Trophoblast cell (in vitro differentiated cells and primary cell): ENCODE results near the gene FAH.
A peak's percentile ranks its signal among the peaks of the same experiment; 100 is the strongest.

Experiments
- DNase-seq, 2 donors: peaks; one replicate each; pipeline ENCODE4 v3.0.0-alpha.2; 2016
- H2AFZ ChIP-seq: 2 replicates; pipeline ENCODE4 v1.6.1; 2013; ENCODE audit warnings: low read length, moderate library complexity, mild to moderate bottlenecking; ENCODE audit not compliant: insufficient read depth, poor library complexity
- H2AK5ac ChIP-seq: 2 replicates; pipeline ENCODE4 v1.6.1; 2013; ENCODE audit warnings: mild to moderate bottlenecking, low read length
- H2BK120ac ChIP-seq: 2 replicates; pipeline ENCODE4 v1.6.1; 2013; ENCODE audit warnings: low read length, mild to moderate bottlenecking, moderate library complexity; ENCODE audit not compliant: insufficient read depth, poor library complexity
- H2BK12ac ChIP-seq: 2 replicates; pipeline ENCODE4 v1.6.1; 2013; ENCODE audit warnings: mild to moderate bottlenecking, low read length, moderate library complexity
- H2BK5ac ChIP-seq: 2 replicates; pipeline ENCODE4 v1.6.1; 2013; ENCODE audit warnings: low read length, low read depth, moderate library complexity, mild to moderate bottlenecking; ENCODE audit not compliant: poor library complexity
- H3K14ac ChIP-seq: 2 replicates; pipeline ENCODE4 v1.6.1; 2013; ENCODE audit warnings: mild to moderate bottlenecking, low read length
- H3K18ac ChIP-seq: 2 replicates; pipeline ENCODE4 v1.6.1; 2013; ENCODE audit warnings: mild to moderate bottlenecking, low read length
- H3K23ac ChIP-seq: 2 replicates; pipeline ENCODE4 v1.6.1; 2013; ENCODE audit warnings: low read length
- H3K27ac ChIP-seq: 2 replicates; pipeline ENCODE4 v1.5.1; 2013; ENCODE audit warnings: low read depth, mild to moderate bottlenecking, inconsistent platforms, low read length, moderate library complexity
- H3K27me3 ChIP-seq: 2 replicates; pipeline ENCODE4 v1.6.1; 2013; ENCODE audit warnings: inconsistent platforms, mild to moderate bottlenecking, low read length, moderate library complexity; ENCODE audit not compliant: insufficient read depth
- H3K36me3 ChIP-seq, 2 experiments: 1 replicate in 1 of 2; 2 replicates in 1 of 2; pipeline ENCODE4 v1.6.1; 2013; ENCODE audit warnings: low read length in 2 of 2, mild to moderate bottlenecking in 2 of 2, moderate library complexity in 1 of 2; ENCODE audit not compliant: insufficient read depth in 2 of 2, control insufficient read depth in 1 of 2
- H3K4ac ChIP-seq: 2 replicates; pipeline ENCODE4 v1.6.1; 2013; ENCODE audit warnings: low read depth, mild to moderate bottlenecking, low read length, moderate library complexity
- H3K4me1 ChIP-seq, 2 experiments: 1 replicate in 1 of 2; 2 replicates in 1 of 2; pipeline ENCODE4 v1.6.1; 2013; ENCODE audit warnings: low read length in 2 of 2, mild to moderate bottlenecking in 2 of 2, moderate library complexity in 1 of 2; ENCODE audit not compliant: insufficient read depth in 2 of 2, control insufficient read depth in 1 of 2
- H3K4me2 ChIP-seq: 2 replicates; pipeline ENCODE4 v1.6.1; 2013; ENCODE audit warnings: inconsistent platforms, mild to moderate bottlenecking, low read length, moderate library complexity
- H3K4me3 ChIP-seq: 2 replicates; pipeline ENCODE4 v1.5.1; 2013; ENCODE audit warnings: mild to moderate bottlenecking, low read depth, low read length, inconsistent platforms
- H3K79me1 ChIP-seq: one replicate; pipeline ENCODE4 v1.6.1; 2013; ENCODE audit warnings: low read length
- H3K79me2 ChIP-seq: 2 replicates; pipeline ENCODE4 v1.6.1; 2013; ENCODE audit warnings: low read length, mild to moderate bottlenecking; ENCODE audit not compliant: control insufficient read depth, insufficient read depth, poor library complexity
- H3K9ac ChIP-seq: 2 replicates; pipeline ENCODE4 v1.6.1; 2013; ENCODE audit warnings: mild to moderate bottlenecking, low read length
- H3K9me3 ChIP-seq: 2 replicates; pipeline ENCODE4 v1.6.1; 2013; ENCODE audit warnings: low read depth, mild to moderate bottlenecking, control low read depth, inconsistent platforms, low read length; ENCODE audit not compliant: insufficient read depth
- H4K12ac ChIP-seq: 2 replicates; pipeline ENCODE4 v1.6.1; 2013; ENCODE audit warnings: low read depth, mild to moderate bottlenecking, low read length, moderate library complexity
- H4K8ac ChIP-seq: 2 replicates; pipeline ENCODE4 v1.6.1; 2013; ENCODE audit warnings: low read depth, mild to moderate bottlenecking, low read length, moderate library complexity
- H4K91ac ChIP-seq: one replicate; pipeline ENCODE4 v1.6.1; 2013; ENCODE audit warnings: low read depth, mild to moderate bottlenecking, low read length, moderate library complexity
- WGBS: extraction: QIAGEN DNeasy Blood & Tissue Kit; methylation state at CpG from one replicate; pipeline ENCODE4 v1.1.7; 2013; ENCODE audit warnings: missing lambda C conversion rate; ENCODE audit not compliant: insufficient read length, insufficient coverage; ENCODE audit errors: extremely low coverage; 5-methylcytosine and 5-hydroxymethylcytosine counted together

FAH gene

DNA sequence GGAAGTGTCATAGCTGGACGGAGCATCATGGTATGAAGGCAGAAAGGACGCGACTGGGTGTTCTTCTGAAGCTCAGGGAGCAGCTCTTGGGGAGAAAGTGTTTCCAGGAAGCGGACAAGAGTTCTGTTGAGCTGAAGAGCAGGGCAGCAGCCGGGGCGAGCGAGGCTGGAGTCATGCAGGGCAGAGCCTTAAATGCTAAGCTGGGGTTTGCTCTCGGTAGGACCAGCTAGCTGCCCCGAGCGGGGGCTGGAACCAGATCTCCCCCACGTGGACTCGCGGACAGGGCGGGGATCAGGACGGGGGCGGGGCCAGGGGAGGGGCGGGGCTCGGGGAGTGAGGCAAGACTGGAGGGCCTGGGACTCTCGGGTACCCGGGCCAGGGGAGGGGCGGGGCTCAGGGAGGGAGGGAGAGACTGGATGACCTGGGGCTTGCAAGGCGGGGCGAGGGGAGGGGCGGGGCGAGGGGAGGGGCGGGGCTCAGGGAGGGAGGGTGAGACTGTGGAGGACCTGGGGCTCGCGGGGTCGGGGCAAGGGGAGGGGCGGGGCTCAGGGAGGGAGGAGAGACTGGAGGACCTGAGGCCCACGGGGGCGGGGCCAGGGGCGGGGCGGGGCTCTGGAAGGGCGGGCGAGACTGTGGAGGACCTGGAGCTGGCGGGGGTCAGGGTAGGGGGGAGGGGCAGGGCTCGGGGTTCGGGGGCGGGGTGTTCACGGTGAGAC lies 461 bp upstream of the FAH start:
- Histone ChIP-seq H3K14ac (no peak overlapping the region), H3K79me2 (no peaks in the 10 kb centered on the region), H3K36me3 (no peaks in the 10 kb centered on the region), H3K4ac (no peak overlapping the region), H2AFZ (no peak overlapping the region), H2AK5ac (no peak overlapping the region), H3K27me3 (no peaks in the 10 kb centered on the region), H3K4me1 (peaks cover 2 to 17% of the 10 kb centered on the region in 2 experiments), H2BK12ac (no peak overlapping the region), H3K9ac (no peak overlapping the region), H3K18ac (no peak overlapping the region), H4K8ac (no peak overlapping the region), H4K12ac (no peak overlapping the region), H3K4me2 (peak overlapping the region; percentile 73), H4K91ac (no peak overlapping the region), H3K23ac (no peak overlapping the region), H3K9me3 (no peaks in the 10 kb centered on the region), H2BK120ac (no peak overlapping the region), H3K79me1 (peaks cover 3% of the 10 kb centered on the region), H3K27ac (no peak overlapping the region), H3K4me3 (peak overlapping the region; percentile 77), H2BK5ac (no peak overlapping the region)
- peak; percentile 69 to 73 for DNase-seq
- no CpG with 5 or more reads among the region's 41 CpGs for WGBS

DNA sequence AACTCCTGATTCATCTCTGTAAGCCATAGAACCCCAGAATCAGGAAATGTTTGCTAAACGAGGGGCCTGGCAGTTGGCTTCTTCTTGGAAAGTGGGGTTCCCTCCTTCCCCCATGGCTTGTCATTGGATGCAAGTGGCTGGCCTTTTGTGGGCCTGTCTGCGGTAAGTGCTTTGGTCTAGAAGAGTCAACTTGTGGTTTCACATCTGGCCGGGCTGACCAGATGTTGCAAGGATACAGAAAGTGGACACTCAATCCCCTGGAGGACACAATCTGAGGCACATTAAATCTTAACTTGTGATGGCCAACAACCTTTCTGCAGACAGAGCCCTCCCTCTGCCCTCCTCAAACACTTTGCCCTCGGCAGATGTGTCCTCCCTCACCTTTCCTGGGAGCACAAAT lies 1.1 kb downstream of the FAH start:
- Histone ChIP-seq H3K79me2 (no peaks in the 10 kb centered on the region), H3K4me3 (no peak overlapping the region)
- WGBS, result no CpG with 5 or more reads among the region's 4 CpGs

DNA sequence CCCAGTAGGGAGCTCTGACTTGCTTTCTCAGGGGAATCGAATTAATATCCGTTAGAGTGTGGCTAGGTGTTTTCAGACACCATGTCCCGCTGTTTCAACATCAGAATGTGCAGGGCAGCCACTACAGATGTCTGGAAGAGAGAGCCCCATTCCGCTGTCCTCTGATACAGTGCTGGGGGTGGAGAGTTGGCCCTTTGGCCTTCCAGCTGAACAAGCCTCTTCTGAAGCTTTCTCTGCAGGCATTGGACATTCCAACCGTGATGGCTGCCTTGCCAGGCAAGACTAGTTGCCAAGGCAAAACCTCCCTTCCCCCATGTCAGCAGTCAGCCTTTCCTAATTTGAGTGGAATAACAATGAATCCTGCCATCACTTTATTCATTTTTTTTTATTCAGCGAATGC lies 1.5 kb downstream of the FAH start:
- Histone ChIP-seq H2BK120ac (no peak overlapping the region), H3K9me3 (no peaks in the 10 kb centered on the region), H2AK5ac (no peak overlapping the region), H3K9ac (no peak overlapping the region), H3K4me1 (peaks cover 2 to 17% of the 10 kb centered on the region in 2 experiments), H4K91ac (no peak overlapping the region), H3K4me2 (no peak overlapping the region), H3K4me3 (no peak overlapping the region), H3K14ac (no peak overlapping the region), H3K27ac (no peak overlapping the region), H2AFZ (no peak overlapping the region), H3K4ac (no peak overlapping the region), H2BK5ac (no peak overlapping the region), H3K36me3 (no peaks in the 10 kb centered on the region), H3K27me3 (no peaks in the 10 kb centered on the region), H4K12ac (no peak overlapping the region), H2BK12ac (no peak overlapping the region), H3K79me1 (peaks cover 3% of the 10 kb centered on the region), H3K18ac (no peak overlapping the region), H4K8ac (no peak overlapping the region), H3K23ac (peak overlapping the region; percentile 50), H3K79me2 (no peaks in the 10 kb centered on the region)
- WGBS, result no CpG with 5 or more reads among the region's 6 CpGs
- DNase-seq, result no peak

More for the DNA sequence above, 1.1 kb downstream of the FAH start:
- Histone ChIP-seq H4K91ac (no peak overlapping the region), H3K36me3 (no peaks in the 10 kb centered on the region), H2BK120ac (no peak overlapping the region), H3K14ac (no peak overlapping the region), H3K4me1 (peaks cover 2 to 17% of the 10 kb centered on the region in 2 experiments), H3K27ac (no peak overlapping the region), H3K4me2 (no peak overlapping the region), H3K18ac (no peak overlapping the region), H3K23ac (peak overlapping the region; percentile 50), H3K9me3 (no peaks in the 10 kb centered on the region), H3K9ac (no peak overlapping the region), H2AK5ac (no peak overlapping the region), H4K12ac (no peak overlapping the region), H3K4ac (no peak overlapping the region), H2AFZ (no peak overlapping the region), H3K79me1 (peaks cover 3% of the 10 kb centered on the region), H2BK5ac (no peak overlapping the region), H4K8ac (no peak overlapping the region), H2BK12ac (no peak overlapping the region), H3K27me3 (no peaks in the 10 kb centered on the region)
- DNase-seq, result no peak

DNA sequence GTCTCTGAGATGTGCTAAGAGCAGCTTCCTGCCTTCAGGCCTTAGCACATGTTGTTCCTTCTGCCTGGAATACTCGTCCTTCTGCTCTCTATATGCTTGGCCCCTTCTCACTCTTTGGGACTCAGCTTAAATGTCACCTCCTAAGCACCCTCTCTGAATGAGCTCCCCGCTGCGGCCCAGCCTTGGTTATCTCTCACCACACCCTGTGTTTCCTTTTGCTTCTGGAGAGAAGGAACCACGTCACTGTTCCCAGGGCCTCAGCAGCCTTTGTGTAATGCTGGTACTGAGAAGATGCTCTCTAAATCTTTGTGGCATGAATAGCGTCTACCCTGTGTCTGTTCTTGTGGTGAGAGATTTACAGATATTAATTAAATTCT lies 2.2 kb downstream of the FAH start:
- H3K14ac ChIP-seq, result no peak overlapping the region
- H2BK12ac ChIP-seq, result no peak overlapping the region
- H3K27me3 ChIP-seq, result no peaks in the 10 kb centered on the region
- no peak overlapping the region for H4K8ac ChIP-seq
- H3K4me2 ChIP-seq, result no peak overlapping the region
- no peak overlapping the region for H3K4ac ChIP-seq
- no peak overlapping the region for H4K12ac ChIP-seq
- H3K4me1 ChIP-seq, result peaks cover 2 to 19% of the 10 kb centered on the region in 2 experiments
- no peak overlapping the region for H2BK5ac ChIP-seq
- no peak overlapping the region for H3K9ac ChIP-seq
- H2AFZ ChIP-seq, result no peak overlapping the region
- peaks cover 3% of the 10 kb centered on the region for H3K79me1 ChIP-seq
- no peak overlapping the region for H3K4me3 ChIP-seq
- WGBS, result no CpG with 5 or more reads among the region's 5 CpGs
- no peak overlapping the region for H4K91ac ChIP-seq
- peak overlapping the region; percentile 34 for H3K18ac ChIP-seq
- no peaks in the 10 kb centered on the region for H3K9me3 ChIP-seq
- H3K27ac ChIP-seq, result no peak overlapping the region
- H3K23ac ChIP-seq, result no peak overlapping the region
- peaks cover 0 to 3% of the 10 kb centered on the region in 2 experiments for H3K36me3 ChIP-seq
- no peak overlapping the region for H2AK5ac ChIP-seq
- no peak overlapping the region for H2BK120ac ChIP-seq
- no peak for DNase-seq
- no peaks in the 10 kb centered on the region for H3K79me2 ChIP-seq
